Activated CD8-positive, alpha-beta memory T cell treated with anti-CD3 and anti-CD28 coated beads, Interleukin-2, amount 10 ng/mL, durations not matched to agents 7 days and 5 days (primary cell): Measurements from ENCODE around the gene PTPN18. TPM values are rescaled to one million over a fixed set of nuclear protein-coding genes. Genes with fewer than 3 reads are reported as not detected.
A peak's percentile ranks its signal among the peaks of the same experiment; 100 is the strongest.

ENCODE experiments used
- ATAC-seq: fragments of 150-1000 bp; cut with Tn5 transposase; one replicate; pipeline ENCODE4 v1.10.0; 2021; ENCODE audit warnings: moderate library complexity
- CTCF ChIA-PET: fragments of 350-600 bp; sonication (Branson Sonifier 250); formaldehyde crosslinking; loops from one replicate; lab custom pipeline; 2021; ENCODE audit warnings: antibody characterized with exemption; lab: Charles Lee
- DNase-seq: peaks from one replicate; pipeline ENCODE4 v3.0.0-alpha.2; 2020
- H3K27ac Mint-ChIP-seq: one replicate; pipeline ENCODE4 v1.8.0; 2021; ENCODE audit warnings: mild to moderate bottlenecking, mixed read lengths
- H3K27me3 Mint-ChIP-seq: one replicate; pipeline ENCODE4 v1.8.0; 2021; ENCODE audit warnings: mixed read lengths
- H3K36me3 Mint-ChIP-seq: one replicate; pipeline ENCODE4 v1.8.0; 2021; ENCODE audit warnings: mild to moderate bottlenecking, mixed read lengths
- H3K4me1 Mint-ChIP-seq: one replicate; pipeline ENCODE4 v1.8.0; 2021; ENCODE audit warnings: mixed read lengths
- H3K4me3 Mint-ChIP-seq: one replicate; pipeline ENCODE4 v1.8.0; 2021; ENCODE audit warnings: mild to moderate bottlenecking, moderate library complexity, mixed read lengths
- H3K9me3 Mint-ChIP-seq: one replicate; pipeline ENCODE4 v1.8.0; 2022; ENCODE audit warnings: low read depth, mixed read lengths
- total RNA-seq, 2 experiments: library from RNA; stranded (reverse); gene quantifications; one replicate each; pipeline ENCODE4 v1.2.3, GENCODE V29; 2021

The PTPN18 gene
- total RNA-seq, 2 experiments from 2014 or later: 82.3 to 90.5 TPM

DNA sequence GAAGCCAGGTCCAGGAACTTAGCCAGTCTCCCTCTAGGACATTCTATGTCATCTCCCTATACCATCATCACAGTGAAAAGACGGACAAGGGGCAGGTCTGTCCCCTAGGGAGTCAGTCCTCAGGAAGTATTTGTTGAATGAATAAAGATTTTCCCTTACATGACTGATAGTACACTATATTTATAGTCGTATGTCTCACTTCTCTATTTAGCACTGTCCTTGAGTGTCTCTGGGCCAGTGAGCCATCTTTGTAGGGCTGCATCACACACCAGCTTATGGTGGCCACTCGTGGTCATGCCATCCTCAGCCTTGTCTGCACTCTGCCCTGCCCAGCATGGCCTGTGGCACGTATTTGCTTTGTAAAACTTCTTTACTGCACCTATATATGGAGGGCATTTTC, 25.8 kb downstream of the PTPN18 start:
- CTCF ChIA-PET: no interaction called here
- Mint-ChIP-seq H3K36me3 (peaks cover 38% of the 10 kb centered on the region), H3K9me3 (no peaks in the 10 kb centered on the region), H3K27me3 (no peaks in the 10 kb centered on the region), H3K4me3 (no peak overlapping the region), H3K27ac (no peak overlapping the region), H3K4me1 (peaks cover 38% of the 10 kb centered on the region)
- DNase-seq (no peak), ATAC-seq (no peak)

DNA sequence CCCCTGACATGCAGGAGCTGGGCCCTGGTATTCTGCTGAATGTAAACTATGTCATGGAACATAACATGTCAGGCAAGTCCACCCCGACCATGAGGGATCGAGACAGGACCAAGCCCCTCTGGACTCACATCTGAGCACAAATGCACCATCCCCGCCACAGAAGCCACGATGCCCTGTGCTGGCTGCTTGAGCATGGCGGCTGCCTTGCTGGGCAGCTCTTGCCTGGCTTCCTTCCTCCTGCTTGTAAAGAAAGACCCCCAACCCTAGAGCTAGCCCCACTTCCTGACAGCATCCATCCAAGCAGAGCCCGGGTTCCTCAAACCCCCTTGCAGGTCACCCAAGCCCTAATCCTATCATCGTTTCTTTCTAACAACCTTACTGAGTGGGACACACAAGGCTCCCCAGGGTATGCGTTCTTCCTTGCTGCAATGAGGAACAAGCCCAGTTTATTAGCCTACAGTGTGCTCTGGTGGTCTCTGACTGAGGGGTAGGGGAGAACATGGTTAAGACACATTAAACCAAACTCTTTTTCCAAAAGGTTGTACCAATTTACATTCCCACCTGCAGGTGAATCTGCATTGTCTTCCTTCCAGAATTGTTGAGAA, 26.6 kb downstream of the PTPN18 start:
- ATAC-seq (no peak), DNase-seq (no peak)
- H3K36me3 Mint-ChIP-seq: peaks cover 32% of the 10 kb centered on the region
- H3K9me3 Mint-ChIP-seq: no peaks in the 10 kb centered on the region
- CTCF ChIA-PET: no interaction called here
- H3K4me1 Mint-ChIP-seq: peaks cover 30% of the 10 kb centered on the region
- no peak overlapping the region for H3K4me3 Mint-ChIP-seq
- H3K27ac Mint-ChIP-seq: no peak overlapping the region
- H3K27me3 Mint-ChIP-seq: no peaks in the 10 kb centered on the region

- H3K27ac Mint-ChIP-seq: no peak overlapping the region
- no peaks in the 10 kb centered on the region for H3K9me3 Mint-ChIP-seq
- DNase-seq: no peak
- peaks cover 9% of the 10 kb centered on the region for H3K4me1 Mint-ChIP-seq
- CTCF ChIA-PET: no interaction called here
- no peak overlapping the region for H3K4me3 Mint-ChIP-seq
- peaks cover 24% of the 10 kb centered on the region for H3K36me3 Mint-ChIP-seq
- H3K27me3 Mint-ChIP-seq: no peaks in the 10 kb centered on the region
- ATAC-seq: no peak
Measured at GRCh38 chr2:130385709-130386108, 29.9 kb downstream of the PTPN18 start.

GRCh38 chr2:130387071-130387400, 31.2 kb downstream of the PTPN18 start:
- peaks cover 18% of the 10 kb centered on the region for H3K36me3 Mint-ChIP-seq
- DNase-seq (no peak), ATAC-seq (no peak)
- CTCF ChIA-PET: no interaction called here
- no peak overlapping the region for H3K4me3 Mint-ChIP-seq
- H3K4me1 Mint-ChIP-seq: peaks cover 12% of the 10 kb centered on the region
- H3K27me3 Mint-ChIP-seq: peaks cover 5% of the 10 kb centered on the region
- no peak overlapping the region for H3K27ac Mint-ChIP-seq
- H3K9me3 Mint-ChIP-seq: no peaks in the 10 kb centered on the region

- Mint-ChIP-seq H3K27ac (no peak overlapping the region), H3K4me3 (no peak overlapping the region), H3K27me3 (peaks cover 6% of the 10 kb centered on the region), H3K4me1 (peaks cover 15% of the 10 kb centered on the region), H3K36me3 (peaks cover 10% of the 10 kb centered on the region), H3K9me3 (no peaks in the 10 kb centered on the region)
- DNase-seq: no peak
- ATAC-seq: no peak
- CTCF ChIA-PET: interaction anchor here (1.0 kb wide), 1 partner anchor 9 kb away, joined by 3 read pairs; no protein-coding TSS in a partner anchor
Measured at GRCh38 chr2:130387804-130388203, 31.9 kb downstream of the PTPN18 start.

GRCh38 chr2:130388221-130388907, 32.5 kb downstream of the PTPN18 start:
- Mint-ChIP-seq H3K4me1 (peaks cover 15% of the 10 kb centered on the region), H3K4me3 (no peak overlapping the region), H3K36me3 (peaks cover 5% of the 10 kb centered on the region), H3K27ac (no peak overlapping the region), H3K27me3 (peaks cover 6% of the 10 kb centered on the region), H3K9me3 (no peaks in the 10 kb centered on the region)
- CTCF ChIA-PET: interaction anchor here (1.0 to 2.9 kb wide), 2 partner anchors 9 to 15 kb away, joined by 3 to 15 read pairs; no protein-coding TSS in a partner anchor
- no peak for DNase-seq
- no peak for ATAC-seq

DNA sequence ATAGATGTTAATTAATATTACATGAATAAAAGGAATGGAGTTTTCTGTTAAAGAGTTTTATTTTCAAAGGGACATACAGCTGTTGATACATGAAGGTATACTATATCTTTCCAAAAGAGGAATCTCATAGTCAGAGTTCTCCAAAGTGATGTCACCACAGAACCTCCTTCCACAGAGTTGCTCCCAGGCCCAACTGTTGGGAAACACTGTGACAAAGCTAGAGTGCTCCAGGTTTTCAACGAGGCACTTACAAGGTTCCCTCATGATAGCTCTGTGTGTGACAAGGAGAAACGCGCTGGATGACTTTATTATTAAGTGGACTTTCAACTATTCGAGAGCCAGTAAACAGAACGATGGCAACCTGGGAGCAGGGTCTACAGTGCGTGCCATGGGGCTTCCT, 33.5 kb downstream of the PTPN18 start:
- no peaks in the 10 kb centered on the region for H3K9me3 Mint-ChIP-seq
- H3K36me3 Mint-ChIP-seq: peaks cover 6% of the 10 kb centered on the region
- H3K4me1 Mint-ChIP-seq: peaks cover 15% of the 10 kb centered on the region
- CTCF ChIA-PET: interaction anchor here (1.2 to 2.9 kb wide), 3 partner anchors 10 to 16 kb away, joined by 4 to 15 read pairs (median 8); no protein-coding TSS in a partner anchor
- ATAC-seq (no peak), DNase-seq (no peak)
- H3K27me3 Mint-ChIP-seq: peaks cover 6% of the 10 kb centered on the region
- H3K27ac Mint-ChIP-seq: no peak overlapping the region
- H3K4me3 Mint-ChIP-seq: no peak overlapping the region

GRCh38 chr2:130389783-130390182, 33.9 kb downstream of the PTPN18 start:
- peaks cover 6% of the 10 kb centered on the region for H3K27me3 Mint-ChIP-seq
- no peak overlapping the region for H3K4me3 Mint-ChIP-seq
- no peaks in the 10 kb centered on the region for H3K9me3 Mint-ChIP-seq
- DNase-seq (no peak), ATAC-seq (no peak)
- H3K27ac Mint-ChIP-seq: no peak overlapping the region
- CTCF ChIA-PET: interaction anchor here (1.2 to 2.9 kb wide), 3 partner anchors 11 to 17 kb away, joined by 4 to 15 read pairs (median 8); no protein-coding TSS in a partner anchor
- peaks cover 15% of the 10 kb centered on the region for H3K4me1 Mint-ChIP-seq
- peaks cover 6% of the 10 kb centered on the region for H3K36me3 Mint-ChIP-seq

GRCh38 chr2:130390460-130391057, 34.7 kb downstream of the PTPN18 start:
- peaks cover 6% of the 10 kb centered on the region for H3K27me3 Mint-ChIP-seq
- peaks cover 6% of the 10 kb centered on the region for H3K36me3 Mint-ChIP-seq
- CTCF ChIA-PET: interaction anchor here (1.2 to 2.9 kb wide), 3 partner anchors 11 to 17 kb away, joined by 4 to 15 read pairs (median 8); no protein-coding TSS in a partner anchor
- H3K9me3 Mint-ChIP-seq: no peaks in the 10 kb centered on the region
- H3K27ac Mint-ChIP-seq: peak overlapping the region; percentile 75
- DNase-seq: no peak
- H3K4me1 Mint-ChIP-seq: peaks cover 15% of the 10 kb centered on the region
- no peak for ATAC-seq
- H3K4me3 Mint-ChIP-seq: peak overlapping the region; percentile 75

GRCh38 chr2:130391058-130391871, 35.4 kb downstream of the PTPN18 start:
- no peaks in the 10 kb centered on the region for H3K9me3 Mint-ChIP-seq
- H3K4me3 Mint-ChIP-seq: peak overlapping the region; percentile 75
- H3K36me3 Mint-ChIP-seq: peaks cover 5% of the 10 kb centered on the region
- H3K27ac Mint-ChIP-seq: peak overlapping the region; percentile 75
- peaks cover 10% of the 10 kb centered on the region for H3K27me3 Mint-ChIP-seq
- peak; percentile 83 for DNase-seq
- CTCF ChIA-PET: interaction anchor here (2.0 to 2.9 kb wide), 2 partner anchors 12 to 18 kb away, joined by 8 to 15 read pairs; no protein-coding TSS in a partner anchor
- peak; percentile 99 for ATAC-seq
- peaks cover 15% of the 10 kb centered on the region for H3K4me1 Mint-ChIP-seq

DNA sequence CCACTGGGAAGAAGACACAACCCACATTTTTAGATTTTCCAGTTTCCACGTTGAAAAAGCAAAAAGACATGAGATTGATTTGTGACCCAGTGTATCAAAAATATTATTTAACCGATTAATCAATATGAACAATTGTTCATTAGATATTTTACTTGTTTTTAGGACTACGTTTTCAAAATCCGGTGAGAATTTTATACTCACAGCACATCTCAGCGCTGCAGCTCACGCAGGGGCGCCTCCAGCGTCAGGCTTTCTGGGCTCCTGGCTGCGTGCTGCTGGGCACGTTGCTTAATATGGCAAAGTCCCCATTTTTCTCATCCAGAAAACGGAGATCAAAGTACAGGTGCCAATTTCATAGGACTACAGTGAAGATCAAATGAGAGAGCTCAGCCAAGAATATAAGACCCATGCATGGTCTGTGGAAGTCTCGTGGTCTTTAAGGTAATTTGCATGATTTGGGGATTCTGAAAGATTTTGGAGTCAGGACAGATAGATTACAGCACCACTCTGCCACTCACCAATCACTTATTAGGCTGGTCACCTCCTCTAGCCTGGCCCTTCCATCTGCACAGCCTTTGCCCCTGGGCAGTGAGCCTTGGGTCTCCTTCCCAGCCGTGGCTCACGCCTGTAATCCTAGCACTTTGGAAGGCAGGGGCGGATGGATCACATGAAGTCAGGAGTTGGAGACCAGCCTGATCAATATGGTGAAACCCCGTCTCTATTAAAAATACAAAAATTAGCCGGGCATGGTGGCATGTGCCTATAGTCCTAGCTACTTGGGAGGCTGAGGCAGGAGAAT, 36.2 kb downstream of the PTPN18 start:
- ATAC-seq (no peak), DNase-seq (no peak)
- Mint-ChIP-seq H3K27me3 (peaks cover 11% of the 10 kb centered on the region), H3K36me3 (peaks cover 5% of the 10 kb centered on the region), H3K9me3 (no peaks in the 10 kb centered on the region), H3K27ac (no peak overlapping the region), H3K4me1 (peaks cover 15% of the 10 kb centered on the region), H3K4me3 (peak overlapping the region; percentile 75)
- CTCF ChIA-PET: interaction anchor here (1.1 kb wide), 1 partner anchor 59 kb away, joined by 3 read pairs; no protein-coding TSS in a partner anchor

GRCh38 chr2:130393318-130393910, 37.6 kb downstream of the PTPN18 start:
- H3K9me3 Mint-ChIP-seq: no peaks in the 10 kb centered on the region
- H3K4me3 Mint-ChIP-seq: no peak overlapping the region
- peaks cover 15% of the 10 kb centered on the region for H3K4me1 Mint-ChIP-seq
- no peak for DNase-seq
- peaks cover 16% of the 10 kb centered on the region for H3K27me3 Mint-ChIP-seq
- CTCF ChIA-PET: no interaction called here
- H3K36me3 Mint-ChIP-seq: peaks cover 5% of the 10 kb centered on the region
- ATAC-seq: no peak
- H3K27ac Mint-ChIP-seq: no peak overlapping the region
